ENCODE measurements around the gene RNGTT. TPM values are rescaled to one million over a fixed set of nuclear protein-coding genes. Genes with fewer than 3 reads are reported as not detected.

The RNGTT gene
- total RNA-seq, 1 donor from 2014 or later: 23.3 TPM

DNA sequence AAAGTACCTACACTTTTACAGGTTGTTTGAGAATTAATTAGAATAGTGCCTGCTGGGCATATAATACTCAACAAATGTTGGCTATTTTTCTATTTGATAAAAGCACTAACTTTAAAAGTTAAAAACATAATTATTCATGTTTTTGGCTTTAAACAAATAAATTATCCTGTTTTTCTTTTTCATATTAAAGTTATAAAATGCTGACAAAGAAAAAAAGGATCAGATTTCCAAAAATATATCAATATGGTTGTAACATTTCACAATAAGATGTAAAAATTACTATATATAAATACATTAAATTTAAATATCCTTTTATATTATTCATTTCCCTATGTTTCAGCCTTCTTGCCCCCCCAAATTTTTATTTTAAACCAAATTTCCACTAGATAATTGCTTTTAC is 312.0 kb downstream of the RNGTT start:
- TF ChIP-seq, protein P1, sequence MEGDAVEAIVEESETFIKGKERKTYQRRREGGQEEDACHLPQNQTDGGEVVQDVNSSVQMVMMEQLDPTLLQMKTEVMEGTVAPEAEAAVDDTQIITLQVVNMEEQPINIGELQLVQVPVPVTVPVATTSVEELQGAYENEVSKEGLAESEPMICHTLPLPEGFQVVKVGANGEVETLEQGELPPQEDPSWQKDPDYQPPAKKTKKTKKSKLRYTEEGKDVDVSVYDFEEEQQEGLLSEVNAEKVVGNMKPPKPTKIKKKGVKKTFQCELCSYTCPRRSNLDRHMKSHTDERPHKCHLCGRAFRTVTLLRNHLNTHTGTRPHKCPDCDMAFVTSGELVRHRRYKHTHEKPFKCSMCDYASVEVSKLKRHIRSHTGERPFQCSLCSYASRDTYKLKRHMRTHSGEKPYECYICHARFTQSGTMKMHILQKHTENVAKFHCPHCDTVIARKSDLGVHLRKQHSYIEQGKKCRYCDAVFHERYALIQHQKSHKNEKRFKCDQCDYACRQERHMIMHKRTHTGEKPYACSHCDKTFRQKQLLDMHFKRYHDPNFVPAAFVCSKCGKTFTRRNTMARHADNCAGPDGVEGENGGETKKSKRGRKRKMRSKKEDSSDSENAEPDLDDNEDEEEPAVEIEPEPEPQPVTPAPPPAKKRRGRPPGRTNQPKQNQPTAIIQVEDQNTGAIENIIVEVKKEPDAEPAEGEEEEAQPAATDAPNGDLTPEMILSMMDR (conservative IDR thresholded peaks at IDR 0.05): no peak
- H3K4me3 Mint-ChIP-seq: no peak overlapping the region
- no peaks in the 10 kb centered on the region for H3K9me3 Mint-ChIP-seq
- H3K4me1 Mint-ChIP-seq: no peaks in the 10 kb centered on the region
- no peak overlapping the region for H3K27ac Mint-ChIP-seq (ENCODE audit: unreplicated experiment)
- peaks cover 3% of the 10 kb centered on the region for H3K36me3 Mint-ChIP-seq (ENCODE audit: low read depth)
- no peak for DNase-seq (ENCODE audit: low read depth, low spot score)
- H3K27me3 Mint-ChIP-seq (ENCODE audit: low read depth): no peaks in the 10 kb centered on the region

DNA sequence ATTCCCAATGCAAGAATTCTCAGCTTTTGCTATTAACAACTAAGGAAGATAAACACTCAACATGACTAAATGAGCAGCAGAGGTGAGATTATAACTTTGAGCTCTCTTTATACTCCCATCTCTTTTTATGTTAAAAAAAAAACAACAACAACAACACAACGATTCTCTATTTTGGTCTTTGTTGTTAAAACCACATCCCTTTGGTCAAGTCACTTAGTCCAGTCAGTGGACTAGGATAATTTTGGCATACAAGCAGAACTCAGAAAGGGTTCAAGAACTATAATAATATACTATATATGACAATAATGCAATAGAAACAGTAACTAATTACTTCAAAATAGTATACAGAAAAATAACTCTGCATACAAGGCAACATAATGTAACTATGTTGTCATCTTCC is 312.4 kb downstream of the RNGTT start:
- TF ChIP-seq, protein P1 (conservative IDR thresholded peaks at IDR 0.05): no peak
- no peaks in the 10 kb centered on the region for H3K27me3 Mint-ChIP-seq (ENCODE audit: low read depth)

DNA sequence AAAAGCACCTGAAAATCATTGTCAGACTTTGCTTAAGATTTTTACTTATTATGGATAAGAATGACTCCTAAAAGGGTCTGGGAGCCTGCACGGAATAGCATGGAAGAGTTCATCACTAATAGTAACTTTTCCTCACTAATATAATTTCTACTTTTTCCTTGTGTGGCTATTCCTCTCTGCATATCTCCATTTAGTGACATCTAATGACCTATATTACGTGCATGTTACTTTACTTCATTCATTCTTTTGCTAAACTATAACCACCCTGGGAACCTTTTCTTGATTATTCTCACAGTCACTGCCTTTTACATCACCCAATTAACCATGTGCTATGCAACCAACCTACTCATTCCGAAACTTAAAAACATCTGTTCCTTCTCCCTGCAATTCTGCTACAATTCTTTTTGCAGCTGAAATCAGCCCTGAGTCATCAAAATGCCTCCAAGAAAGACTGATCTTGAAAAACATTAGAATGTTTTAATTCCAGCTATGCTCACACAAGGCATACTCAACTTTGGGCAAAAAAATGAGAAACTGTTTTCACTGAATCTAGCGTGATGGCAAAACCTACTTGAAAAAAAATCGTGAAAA is 313.3 kb downstream of the RNGTT start:
- no peaks in the 10 kb centered on the region for H3K27me3 Mint-ChIP-seq (ENCODE audit: low read depth)
- H3K4me1 Mint-ChIP-seq: no peaks in the 10 kb centered on the region
- peaks cover 3% of the 10 kb centered on the region for H3K36me3 Mint-ChIP-seq (ENCODE audit: low read depth)
- TF ChIP-seq, protein P1 (conservative IDR thresholded peaks at IDR 0.05): no peak
- no peak overlapping the region for H3K27ac Mint-ChIP-seq (ENCODE audit: unreplicated experiment)
- H3K9me3 Mint-ChIP-seq: no peaks in the 10 kb centered on the region
- H3K4me3 Mint-ChIP-seq: no peak overlapping the region
- DNase-seq (ENCODE audit: low read depth, low spot score): no peak

More for the DNA sequence above, 312.4 kb downstream of the RNGTT start:
- Mint-ChIP-seq H3K4me1 (no peaks in the 10 kb centered on the region), H3K9me3 (no peaks in the 10 kb centered on the region), H3K27ac (ENCODE audit: unreplicated experiment) (no peak overlapping the region), H3K36me3 (ENCODE audit: low read depth) (peaks cover 3% of the 10 kb centered on the region), H3K4me3 (no peak overlapping the region)
- DNase-seq (ENCODE audit: low read depth, low spot score): no peak

DNA sequence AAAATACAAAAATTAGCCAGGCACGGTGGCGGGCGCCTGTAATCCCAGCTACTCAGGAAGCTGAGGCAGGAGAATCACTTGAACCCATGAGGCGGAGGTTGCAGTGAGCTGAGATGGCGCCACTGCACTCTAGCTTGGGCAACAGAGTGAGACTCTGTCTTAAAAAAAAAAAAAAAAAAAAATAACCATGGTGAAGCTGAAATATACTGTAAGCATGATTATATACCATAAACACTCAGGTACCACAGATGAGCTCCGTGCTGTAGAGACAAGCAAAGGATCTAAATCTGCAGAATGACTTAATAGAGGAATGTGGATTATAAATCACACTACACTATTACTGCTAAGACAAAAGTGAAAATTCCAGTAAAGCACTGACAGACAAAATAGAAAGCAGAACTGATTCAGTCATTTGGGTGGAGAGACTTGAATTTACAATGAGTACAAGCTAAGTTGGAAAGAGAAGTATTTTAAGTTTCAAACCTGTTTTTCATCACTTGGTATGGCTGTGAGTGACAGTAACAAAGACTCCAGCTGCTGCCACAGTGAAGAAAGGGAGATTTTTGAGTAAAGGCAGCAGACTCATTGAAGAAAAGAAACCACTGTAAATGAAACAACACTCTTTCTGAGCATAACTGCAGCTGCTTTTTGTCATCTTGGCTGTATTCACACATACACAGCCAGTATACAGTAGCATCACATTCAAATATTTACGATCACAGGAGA is 322.1 kb downstream of the RNGTT start:
- no peaks in the 10 kb centered on the region for H3K27me3 Mint-ChIP-seq (ENCODE audit: low read depth)
- DNase-seq (ENCODE audit: low read depth, low spot score): no peak
- TF ChIP-seq, protein P1 (conservative IDR thresholded peaks at IDR 0.05): no peak
- no peak overlapping the region for H3K27ac Mint-ChIP-seq (ENCODE audit: unreplicated experiment)
- no peaks in the 10 kb centered on the region for H3K9me3 Mint-ChIP-seq
- H3K4me3 Mint-ChIP-seq: no peak overlapping the region
- H3K4me1 Mint-ChIP-seq: no peaks in the 10 kb centered on the region
- no peaks in the 10 kb centered on the region for H3K36me3 Mint-ChIP-seq (ENCODE audit: low read depth)

DNA sequence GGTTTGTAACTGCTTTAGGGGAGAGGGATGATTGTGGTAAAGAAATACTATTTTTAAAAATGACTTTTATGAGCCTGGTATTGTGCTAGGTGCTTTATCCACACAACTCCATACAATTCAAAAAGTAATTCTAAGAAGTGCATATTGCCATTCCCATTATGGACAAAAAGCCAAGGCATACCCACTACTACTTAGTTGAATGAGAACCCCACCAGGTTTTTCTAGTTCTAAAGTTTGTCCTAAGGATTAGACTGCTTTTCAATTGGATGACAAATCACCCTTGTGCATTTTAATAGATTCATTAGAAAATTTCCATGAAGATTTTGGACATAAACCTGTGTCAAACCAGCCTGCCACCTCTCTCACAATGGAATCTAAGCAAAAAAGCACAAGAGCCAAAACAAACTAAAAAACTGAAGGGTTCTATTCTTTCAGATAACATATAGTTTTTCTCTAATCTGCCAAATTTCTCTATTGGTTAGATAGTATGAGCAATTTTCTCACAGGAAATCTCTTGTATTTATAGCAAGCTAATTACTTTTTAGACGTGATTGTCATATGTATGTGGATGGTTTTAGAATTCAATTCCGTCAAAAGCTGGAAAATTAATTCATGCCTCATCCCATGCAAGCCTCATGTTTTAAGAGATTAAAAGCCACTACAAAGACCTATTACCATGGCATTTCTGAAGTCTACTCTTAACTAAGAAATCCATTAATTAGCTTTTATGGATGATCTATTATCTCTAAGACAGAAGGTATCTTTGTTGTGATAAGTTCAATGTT is 325.5 kb downstream of the RNGTT start:
- no peak overlapping the region for H3K27ac Mint-ChIP-seq (ENCODE audit: unreplicated experiment)
- no peak for DNase-seq (ENCODE audit: low read depth, low spot score)
- TF ChIP-seq, protein P1 (conservative IDR thresholded peaks at IDR 0.05): no peak
- H3K27me3 Mint-ChIP-seq (ENCODE audit: low read depth): no peaks in the 10 kb centered on the region
- H3K36me3 Mint-ChIP-seq (ENCODE audit: low read depth): no peaks in the 10 kb centered on the region
- H3K4me1 Mint-ChIP-seq: no peaks in the 10 kb centered on the region
- H3K9me3 Mint-ChIP-seq: no peaks in the 10 kb centered on the region
- H3K4me3 Mint-ChIP-seq: no peak overlapping the region

Data from neural crest cell (in vitro differentiated cells).